Jurkat, Clone E6-1 (cell line): ENCODE measurements around the gene TSHZ2.

Experiments
- DNase-seq: peaks from one replicate; pipeline ENCODE4 v3.0.0-alpha.2; 2011; ENCODE audit warnings: low read depth, low spot score
- H3K4me3 ChIP-seq: 2 replicates; pipeline ENCODE4 v1.5.1; 2011; ENCODE audit warnings: mild to moderate bottlenecking, low read length, control low read depth, moderate library complexity

Gene TSHZ2

DNA sequence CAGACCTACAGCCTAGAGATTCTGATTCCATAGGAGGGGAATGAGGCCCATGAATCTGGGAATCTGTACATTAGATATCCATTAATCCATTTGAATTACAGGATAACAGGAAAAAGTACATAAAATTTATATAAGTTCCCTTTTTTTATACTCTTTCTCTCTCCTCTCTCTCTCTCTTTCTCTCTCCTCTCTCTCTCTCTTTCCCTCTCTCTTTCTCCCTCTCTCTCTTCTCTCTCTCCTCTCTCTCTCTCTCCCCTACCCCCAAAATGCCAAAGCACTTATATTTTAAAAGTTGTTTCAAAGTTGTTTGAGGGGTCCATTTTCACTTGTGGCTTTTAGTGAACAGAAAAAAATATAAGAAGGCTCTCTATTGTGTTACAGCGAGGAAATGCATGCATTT, 15.1 kb downstream of the TSHZ2 start:
- no peak overlapping the region for H3K4me3 ChIP-seq
- no peak for DNase-seq

DNA sequence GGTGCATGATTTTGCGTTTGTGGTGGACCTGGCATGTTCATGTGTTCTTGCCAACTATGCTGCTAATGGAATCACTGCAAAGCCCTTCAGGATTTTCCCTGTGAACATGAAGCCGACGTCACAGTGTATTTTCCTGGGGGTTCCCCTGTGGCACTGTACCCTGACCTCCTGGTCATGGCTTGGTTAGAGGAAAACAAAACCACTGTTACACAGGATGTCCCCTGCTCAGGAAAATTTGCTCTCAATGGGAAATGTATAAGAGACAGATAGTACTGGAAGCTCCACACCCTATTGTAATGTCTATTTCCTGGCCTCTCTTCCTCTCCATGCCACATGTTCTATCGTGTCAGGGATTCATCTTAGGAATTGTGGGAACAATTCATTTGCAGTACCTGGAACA, 19.7 kb downstream of the TSHZ2 start:
- DNase-seq = no peak

DNA sequence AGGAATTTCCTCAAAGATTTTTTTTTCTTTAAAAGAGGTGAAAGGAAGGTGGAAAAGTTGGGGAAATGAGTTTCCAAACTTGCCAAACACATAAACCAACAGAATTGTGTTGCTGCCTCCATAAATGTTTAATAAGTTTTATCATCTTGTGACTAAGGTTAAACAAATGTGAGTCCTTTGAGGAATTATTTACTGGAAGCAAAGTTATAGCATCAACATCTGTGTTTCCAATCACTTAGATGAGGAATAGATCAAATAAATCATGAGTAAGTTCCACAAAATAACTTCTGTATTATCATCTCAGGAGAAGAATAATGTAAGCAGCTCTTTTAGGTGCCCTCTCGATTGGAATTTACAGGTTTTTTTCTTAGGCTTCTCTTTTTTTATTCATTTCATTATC, 20.5 kb downstream of the TSHZ2 start:
- DNase-seq = no peak
- no peak overlapping the region for H3K4me3 ChIP-seq

More for the DNA sequence above, 19.7 kb downstream of the TSHZ2 start:
- H3K4me3 ChIP-seq = no peak overlapping the region

DNA sequence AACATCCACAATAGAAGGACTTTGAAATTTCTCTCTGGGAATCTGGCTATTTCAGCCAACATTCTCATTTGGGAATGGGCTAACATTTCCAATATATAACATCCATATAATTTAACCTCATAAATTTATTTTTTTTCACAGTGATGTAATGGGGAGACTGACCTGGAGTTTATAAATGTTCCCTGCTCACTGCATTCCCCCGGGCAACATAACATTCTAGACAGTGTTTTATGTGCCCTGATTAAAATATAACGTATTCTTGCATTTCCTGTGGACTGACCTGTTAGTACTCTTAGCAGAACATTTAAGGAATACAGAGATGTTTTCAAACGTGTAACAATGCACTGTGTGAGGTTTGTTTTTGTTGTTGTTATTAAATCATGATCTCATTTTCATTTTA, 20.9 kb downstream of the TSHZ2 start:
- no peak overlapping the region for H3K4me3 ChIP-seq
- DNase-seq = no peak

DNA sequence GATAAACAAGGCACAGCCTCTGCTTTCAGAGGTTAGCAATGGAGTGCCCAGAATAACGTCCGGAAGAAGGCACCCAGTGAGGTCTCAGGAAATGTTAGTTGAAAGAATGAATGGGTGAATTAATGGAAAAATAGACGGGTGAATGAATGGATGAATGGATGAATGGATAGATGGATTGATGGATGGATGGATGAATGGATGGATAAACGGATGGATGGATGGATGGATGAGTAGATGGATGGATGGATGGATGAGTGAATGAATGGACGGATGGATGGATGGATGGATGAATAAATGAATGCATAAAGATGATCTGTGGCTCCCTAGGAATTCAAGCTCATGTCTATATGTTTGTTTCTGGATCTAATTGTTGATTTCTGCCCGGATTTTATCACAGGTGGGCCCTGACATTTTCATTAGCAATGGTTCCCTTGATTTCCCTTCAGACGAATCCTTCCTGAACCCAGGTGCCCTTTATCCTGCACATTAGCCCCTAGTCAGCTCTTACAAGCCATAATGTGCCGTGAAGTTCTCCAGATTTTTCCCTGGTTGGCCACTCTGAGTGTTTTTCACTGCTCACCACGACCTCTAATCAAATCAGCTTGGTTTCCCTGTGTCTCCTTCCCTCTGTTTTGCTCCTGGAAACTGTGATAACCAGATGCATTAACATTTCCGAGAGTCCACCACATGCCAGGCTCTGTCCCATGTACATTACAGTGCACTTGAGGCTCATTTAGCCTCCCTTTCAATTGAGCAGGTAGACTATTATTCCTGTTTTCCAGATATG, 22.2 kb downstream of the TSHZ2 start:
- H3K4me3 ChIP-seq = no peak overlapping the region
- DNase-seq = no peak

DNA sequence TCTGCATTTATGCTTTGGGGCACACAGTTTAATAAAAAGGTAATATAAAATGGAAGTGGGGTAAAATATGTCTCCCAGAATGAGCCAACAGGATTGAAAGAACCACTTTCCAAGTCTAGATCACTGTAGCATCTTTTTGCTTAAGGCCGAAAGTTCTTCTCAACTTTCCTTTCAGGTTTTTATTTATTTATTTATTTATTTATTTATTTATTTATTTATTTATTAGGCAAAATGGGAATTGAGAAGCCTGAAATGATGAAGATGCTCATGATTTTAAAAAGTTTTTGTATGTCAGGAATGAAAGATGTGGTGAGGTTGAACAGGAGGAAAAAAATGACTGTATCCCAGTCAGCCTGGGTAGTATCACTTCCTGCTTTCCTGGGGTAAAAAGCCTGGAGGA, 24.0 kb downstream of the TSHZ2 start:
- H3K4me3 ChIP-seq = no peak overlapping the region

DNA sequence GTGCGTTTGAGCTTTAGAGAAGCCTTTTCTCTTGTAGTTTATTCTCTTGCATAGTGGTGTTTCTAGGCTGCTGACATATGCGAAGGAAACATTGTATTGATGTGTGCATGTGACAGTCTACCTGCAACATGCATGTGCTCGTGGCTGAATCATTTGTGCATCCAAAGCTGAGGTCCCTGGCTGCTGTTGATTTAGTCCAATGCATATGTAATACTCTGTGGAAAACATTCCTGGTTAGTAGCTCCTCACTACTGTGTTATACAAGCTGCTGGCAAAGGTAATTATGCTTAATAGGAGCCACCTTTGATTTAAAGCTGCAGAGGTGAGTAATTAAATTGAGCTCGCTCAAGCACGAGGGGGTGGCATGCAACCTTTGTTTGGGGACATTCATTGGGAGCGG, 24.5 kb downstream of the TSHZ2 start:
- H3K4me3 ChIP-seq = no peak overlapping the region
- no peak for DNase-seq

More for the DNA sequence above, 24.0 kb downstream of the TSHZ2 start:
- DNase-seq = no peak

DNA sequence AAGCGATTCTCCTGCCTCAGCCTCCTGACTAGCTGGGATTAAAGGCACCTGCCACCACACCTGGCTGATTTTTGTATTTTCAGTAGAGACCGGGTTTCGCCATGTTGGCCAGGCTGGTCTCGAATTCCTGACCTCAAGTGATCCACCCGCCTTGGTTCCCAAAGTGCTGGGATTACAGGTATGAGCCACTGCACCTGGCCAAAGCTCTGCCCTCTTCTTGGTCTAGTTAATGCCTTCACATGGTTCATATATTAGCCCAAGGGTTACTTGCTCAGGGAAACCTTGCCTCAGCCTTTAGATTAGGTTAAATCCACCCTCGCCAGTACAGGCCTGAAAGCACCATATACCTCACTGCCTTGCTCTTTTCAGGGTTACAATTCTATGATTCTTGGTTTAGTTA, 26.1 kb downstream of the TSHZ2 start:
- no peak overlapping the region for H3K4me3 ChIP-seq
- DNase-seq = no peak

DNA sequence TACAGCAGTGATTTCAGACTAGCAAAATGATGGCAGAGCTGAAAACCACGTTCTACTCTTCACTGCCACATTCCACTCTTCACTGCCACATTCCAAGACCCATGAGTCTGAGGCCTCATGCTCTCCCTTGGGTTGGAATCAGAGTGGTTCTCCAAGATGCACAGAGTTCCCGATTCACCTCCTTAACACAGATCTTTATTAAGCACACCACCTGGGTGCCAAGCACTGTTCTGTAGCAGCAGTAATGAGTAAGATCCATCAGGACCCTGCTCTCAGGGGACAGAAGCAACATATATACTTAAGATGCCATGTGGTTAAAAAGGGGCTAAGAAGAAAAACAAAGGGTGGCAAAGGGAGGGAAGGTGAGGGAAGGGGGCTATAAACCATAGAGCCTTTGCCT, 26.9 kb downstream of the TSHZ2 start:
- no peak for DNase-seq
- no peak overlapping the region for H3K4me3 ChIP-seq

DNA sequence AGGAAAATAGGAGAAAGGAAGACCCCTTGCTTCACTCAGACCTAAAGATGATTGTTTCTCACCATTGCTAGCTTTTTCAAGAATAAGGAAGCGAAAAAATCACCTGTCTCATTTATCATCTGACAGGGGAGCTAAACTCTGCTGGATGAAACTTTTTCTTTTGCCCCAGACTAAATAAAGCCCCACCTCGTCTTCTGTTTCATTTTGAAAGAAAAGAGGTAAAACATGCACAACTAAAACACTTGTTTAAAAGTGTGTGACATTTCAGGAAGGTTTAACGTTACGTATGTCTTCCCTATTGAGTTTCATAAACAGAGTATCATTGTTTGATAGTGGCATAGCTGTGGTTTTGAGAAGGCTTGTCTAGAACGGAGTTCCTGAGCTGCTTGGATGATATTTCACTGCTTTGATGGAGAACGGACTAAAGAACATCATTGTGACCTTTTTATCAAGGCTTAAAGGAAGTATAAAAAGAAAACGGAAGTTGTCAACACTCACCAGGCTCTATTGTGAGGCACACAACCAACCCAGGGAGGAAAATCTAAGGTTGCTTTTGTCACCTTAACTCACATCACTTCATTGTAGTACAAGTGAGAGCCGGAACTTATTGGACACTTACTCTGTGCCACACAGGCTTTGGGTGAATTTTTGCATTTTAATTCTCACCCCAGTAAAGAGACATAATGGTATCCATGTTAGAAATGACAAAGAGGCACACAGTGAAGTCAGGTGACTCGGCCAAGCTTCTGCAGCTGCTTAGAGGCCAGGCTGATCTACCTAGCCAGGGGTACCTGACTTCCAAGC, 29.5 kb downstream of the TSHZ2 start:
- DNase-seq = no peak
- no peak overlapping the region for H3K4me3 ChIP-seq

DNA sequence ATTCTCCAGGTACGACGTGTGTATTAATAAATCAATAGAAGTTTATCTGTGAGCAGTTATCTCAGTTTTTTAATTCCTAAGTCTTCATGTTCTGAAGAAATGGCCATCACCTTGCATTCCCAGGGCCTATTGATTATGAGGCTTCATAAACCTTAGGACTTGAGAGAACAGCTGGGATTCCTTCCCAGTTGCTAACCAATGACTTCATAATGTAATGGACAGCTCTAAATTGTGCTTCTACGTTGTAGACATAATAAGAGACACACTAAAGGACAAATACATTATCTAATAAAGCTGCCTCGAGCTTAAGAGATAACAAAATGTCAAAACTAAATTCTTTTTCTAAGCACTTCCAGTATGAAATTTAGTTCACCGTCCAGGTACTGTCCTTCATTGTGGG, 30.6 kb downstream of the TSHZ2 start:
- DNase-seq = no peak
- no peak overlapping the region for H3K4me3 ChIP-seq

DNA sequence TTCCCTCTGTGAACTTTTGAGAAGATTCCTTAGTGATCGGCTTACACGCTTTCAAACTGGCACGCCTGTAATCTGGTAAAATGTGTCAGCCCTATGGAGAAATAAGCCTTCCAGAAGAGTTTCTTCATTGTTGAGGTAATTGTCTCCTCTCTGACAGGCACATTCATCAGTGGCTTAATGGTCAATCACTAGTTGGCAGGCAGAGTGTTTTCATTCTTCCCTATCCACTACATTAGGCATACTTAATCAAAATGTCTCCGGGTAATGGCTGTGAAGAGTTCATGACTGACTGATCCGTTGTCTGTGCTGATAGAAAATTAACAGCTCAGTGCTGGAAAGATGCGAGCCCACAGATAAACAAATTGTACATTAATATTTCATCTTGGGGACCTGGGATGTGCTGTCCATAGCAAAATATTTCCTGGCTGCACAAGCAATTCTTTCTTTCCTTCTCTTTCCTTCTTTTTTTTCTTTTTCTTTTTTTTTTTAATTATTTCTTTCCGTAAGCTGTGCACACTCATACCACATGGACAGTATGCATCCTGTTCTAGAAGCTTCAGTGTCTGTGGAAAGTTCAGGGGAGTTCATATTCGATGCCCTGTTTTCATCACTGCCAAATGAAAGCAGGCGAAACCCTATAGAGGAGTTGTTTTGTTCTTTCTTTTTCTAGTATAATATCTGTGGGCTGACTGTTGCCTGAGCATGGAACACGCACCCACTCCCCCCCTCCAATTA, 31.4 kb downstream of the TSHZ2 start:
- no peak overlapping the region for H3K4me3 ChIP-seq
- DNase-seq = no peak

DNA sequence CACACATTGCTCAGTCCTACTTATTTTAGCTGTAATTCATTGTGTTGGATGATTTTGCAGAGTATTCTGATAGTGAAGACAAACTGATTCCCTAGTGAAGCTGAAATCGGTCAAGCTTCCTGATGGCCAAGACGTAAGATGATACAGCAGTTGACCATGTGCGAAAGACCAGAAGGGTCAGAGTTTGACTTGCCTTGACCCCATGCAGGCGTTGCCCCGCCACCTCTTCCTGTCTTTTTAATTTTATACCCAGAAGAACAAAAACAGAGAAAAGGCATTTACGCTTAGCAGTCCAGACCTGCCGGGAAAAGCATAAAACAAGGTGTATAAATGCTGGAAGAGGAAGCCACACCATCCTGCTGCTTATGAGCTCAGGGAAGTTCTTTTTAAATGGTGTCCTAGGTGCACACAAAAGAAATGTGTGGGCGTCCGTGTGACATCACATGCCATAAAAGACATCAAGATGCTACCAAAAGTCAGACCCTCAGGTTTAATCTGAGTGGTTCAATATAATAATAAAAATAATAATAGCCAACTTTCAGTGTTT, 32.2 kb downstream of the TSHZ2 start:
- DNase-seq = no peak
- no peak overlapping the region for H3K4me3 ChIP-seq

DNA sequence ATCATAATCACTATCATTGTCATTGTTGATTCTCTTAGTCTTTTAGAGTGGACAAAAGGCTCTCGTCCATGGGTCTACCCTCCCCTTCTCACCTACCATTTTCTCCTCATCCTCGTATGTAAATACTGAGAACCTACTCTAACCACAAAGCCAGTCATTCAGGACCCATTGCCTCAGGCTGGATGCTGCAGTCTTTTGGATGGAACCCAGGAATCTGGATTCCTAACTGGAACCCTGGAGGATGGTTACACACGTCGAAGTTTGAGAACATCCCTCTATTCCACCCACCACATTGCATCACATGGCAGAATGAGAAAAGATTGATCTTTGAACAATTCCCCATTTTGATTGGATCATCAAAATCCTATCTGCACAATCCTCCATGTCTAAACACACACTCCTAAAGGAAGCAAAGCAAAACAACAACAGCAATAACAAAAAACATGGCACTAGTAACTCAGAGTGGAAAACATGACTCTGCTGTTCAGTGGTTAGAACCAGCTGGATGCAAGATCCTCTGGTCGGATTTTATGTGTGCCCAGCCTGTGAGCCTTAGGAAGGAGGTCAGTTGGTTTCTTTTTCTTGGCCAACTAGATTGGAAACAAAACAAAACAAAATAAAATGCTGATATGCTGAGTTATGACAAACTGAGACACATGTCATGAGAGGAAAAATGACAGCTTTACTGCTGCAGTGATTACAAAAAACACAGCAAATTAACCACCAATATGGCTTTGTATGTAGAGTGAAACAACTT, 38.0 kb downstream of the TSHZ2 start:
- no peak for DNase-seq
- no peak overlapping the region for H3K4me3 ChIP-seq

DNA sequence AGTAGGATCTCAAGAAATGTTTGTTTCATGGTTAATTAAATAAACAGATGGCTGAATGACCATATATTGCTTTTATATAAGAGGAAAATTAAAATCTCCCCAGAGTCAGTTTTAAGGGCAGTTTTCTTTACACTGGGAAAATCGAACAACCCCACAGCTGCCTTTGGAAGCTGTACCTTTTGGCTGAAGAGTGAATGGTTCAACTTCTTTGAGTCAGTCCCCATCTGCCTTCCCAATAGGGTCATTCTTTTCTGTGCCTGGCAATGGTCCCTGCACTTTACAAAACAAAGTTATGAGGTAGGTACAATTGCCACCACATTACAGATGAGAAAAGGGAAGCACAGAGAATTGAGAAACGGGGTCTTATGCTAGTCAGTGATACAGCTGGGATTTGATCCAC, 39.5 kb downstream of the TSHZ2 start:
- no peak overlapping the region for H3K4me3 ChIP-seq
- no peak for DNase-seq

DNA sequence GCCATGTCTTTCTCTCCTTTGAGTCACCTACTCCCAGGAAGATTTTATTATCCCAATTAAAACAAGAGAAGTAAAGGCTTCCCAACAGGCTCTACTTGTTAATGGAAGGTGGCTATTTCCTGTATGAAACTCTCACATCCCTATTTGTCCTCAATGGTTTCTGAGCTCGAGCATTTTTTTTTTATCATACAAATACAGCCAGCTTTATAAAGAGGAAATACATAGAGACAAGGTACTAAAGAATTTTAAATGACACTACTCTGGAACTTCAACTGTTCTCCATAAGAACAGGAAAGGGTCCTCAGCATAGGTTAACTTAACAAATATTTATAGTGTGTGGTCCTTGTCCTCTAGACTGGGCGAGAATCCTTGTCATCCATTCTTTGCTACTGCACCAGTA, 41.0 kb downstream of the TSHZ2 start:
- H3K4me3 ChIP-seq = no peak overlapping the region
- no peak for DNase-seq

DNA sequence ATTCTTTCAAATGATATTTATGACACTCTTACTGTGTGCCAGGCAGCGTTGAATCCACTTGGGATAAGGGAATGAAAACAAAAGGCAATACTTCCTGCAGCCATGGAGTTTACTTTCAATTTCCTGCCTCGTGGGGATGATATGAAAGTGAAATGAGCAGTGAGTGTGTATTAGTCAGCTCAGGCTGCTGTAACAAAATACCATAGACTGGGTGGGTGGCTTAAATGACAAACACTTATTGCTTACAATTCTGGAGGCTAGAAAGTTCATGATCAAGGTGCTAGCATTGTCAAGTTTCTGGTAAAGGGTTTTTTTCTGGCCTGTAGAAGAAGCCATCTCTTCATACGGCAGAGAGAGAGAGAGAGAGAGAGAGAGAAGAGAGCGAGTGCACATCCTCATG, 41.7 kb downstream of the TSHZ2 start:
- no peak overlapping the region for H3K4me3 ChIP-seq

DNA sequence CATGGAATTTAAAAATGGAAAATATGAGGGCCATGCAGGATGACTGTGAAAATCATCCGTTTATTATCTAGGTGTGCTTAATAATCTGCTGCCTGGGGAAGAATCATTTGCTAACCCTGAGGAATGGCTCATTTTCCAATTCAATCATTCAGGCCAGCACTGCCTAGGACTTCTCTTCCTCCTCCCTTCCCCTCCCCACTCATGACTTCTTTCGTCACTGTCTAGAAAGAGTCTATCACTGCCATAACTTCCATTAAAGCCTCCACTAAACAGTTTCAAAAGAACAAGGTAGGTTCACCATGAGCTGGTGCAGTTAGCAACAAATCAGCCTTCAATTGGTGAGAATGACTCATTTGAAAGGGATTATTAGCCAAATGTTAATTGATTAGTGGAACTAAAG, 43.9 kb downstream of the TSHZ2 start:
- no peak overlapping the region for H3K4me3 ChIP-seq
- DNase-seq = no peak

More for the DNA sequence above, 41.7 kb downstream of the TSHZ2 start:
- DNase-seq = no peak

DNA sequence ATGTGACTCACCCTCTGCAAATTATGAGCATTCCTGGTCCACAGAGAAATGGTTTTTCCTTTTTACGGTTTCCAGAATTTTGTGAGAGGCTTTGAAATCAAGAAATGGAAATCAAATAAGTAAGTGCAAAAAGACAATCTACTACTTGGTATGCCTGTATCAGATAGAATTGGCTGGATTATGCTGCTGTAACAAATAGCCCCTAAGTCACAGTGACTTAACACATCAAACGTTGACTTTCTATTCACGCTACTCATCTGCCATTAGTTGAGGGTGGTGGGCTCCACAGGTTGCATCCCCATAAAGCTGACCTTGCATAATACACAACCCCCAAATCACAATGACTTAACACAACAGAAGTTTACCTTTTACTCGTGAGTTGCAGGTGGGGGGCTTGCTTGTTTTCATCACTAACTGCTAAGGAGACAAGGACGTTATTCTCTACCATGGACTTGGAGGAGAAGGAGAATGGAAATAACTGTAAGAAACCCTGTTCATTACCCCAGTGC, 44.4 kb downstream of the TSHZ2 start:
- no peak overlapping the region for H3K4me3 ChIP-seq
- DNase-seq = no peak
